ENCODE results near the gene FAM107A.

FAM107A gene

GRCh38 chr3:58570851-58571250 is 6.3 kb downstream of the FAM107A start:
- CTCF ChIA-PET = interaction anchor here (3.0 kb wide), 1 partner anchor 59 kb away, joined by 19 read pairs; no protein-coding TSS in a partner anchor
- POLR2A ChIA-PET (ENCODE audit: low non-redundant PET) = no interaction called here
- DNase-seq (ENCODE audit: low spot score) = no peak
- no peak overlapping the region for H3K27ac ChIP-seq
- TF ChIP-seq, protein P1, sequence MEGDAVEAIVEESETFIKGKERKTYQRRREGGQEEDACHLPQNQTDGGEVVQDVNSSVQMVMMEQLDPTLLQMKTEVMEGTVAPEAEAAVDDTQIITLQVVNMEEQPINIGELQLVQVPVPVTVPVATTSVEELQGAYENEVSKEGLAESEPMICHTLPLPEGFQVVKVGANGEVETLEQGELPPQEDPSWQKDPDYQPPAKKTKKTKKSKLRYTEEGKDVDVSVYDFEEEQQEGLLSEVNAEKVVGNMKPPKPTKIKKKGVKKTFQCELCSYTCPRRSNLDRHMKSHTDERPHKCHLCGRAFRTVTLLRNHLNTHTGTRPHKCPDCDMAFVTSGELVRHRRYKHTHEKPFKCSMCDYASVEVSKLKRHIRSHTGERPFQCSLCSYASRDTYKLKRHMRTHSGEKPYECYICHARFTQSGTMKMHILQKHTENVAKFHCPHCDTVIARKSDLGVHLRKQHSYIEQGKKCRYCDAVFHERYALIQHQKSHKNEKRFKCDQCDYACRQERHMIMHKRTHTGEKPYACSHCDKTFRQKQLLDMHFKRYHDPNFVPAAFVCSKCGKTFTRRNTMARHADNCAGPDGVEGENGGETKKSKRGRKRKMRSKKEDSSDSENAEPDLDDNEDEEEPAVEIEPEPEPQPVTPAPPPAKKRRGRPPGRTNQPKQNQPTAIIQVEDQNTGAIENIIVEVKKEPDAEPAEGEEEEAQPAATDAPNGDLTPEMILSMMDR (conservative IDR thresholded peaks at IDR 0.05; ENCODE audit: low read depth) = no peak

DNA sequence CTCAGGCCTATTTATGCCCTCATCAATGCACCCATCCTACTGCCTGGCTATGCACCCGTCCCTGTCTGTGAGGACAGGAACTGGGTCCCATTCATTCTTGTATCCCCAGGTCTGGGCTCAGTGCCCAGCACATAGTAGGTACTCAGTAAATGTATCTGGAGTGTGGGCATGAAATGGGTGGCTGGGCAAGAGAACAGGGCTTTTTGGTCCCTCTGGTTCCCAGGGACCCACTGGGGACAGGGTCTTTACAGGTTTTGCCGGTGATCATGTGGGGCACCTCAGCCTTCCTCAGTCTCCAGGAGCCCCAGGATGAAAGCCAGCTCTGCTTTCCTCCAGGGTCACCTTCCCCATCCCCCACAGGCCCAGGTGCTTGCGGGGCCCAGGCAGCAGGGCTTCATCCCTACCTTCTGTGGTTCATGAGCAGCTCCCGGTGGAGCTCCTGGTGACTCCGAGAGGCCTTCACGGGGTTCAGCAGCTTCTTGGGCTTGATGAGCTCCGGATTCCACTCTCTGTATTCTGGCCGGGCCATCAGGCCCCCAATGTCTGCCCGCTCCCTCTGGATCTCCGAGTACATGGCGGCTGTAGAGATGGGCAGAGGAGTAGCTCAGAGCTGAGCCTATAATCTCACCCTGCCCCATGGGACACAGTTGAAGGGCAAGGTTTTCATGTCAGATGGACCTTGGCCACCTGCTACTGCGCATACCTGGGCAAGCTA is 7.7 kb downstream of the FAM107A start:
- no peak overlapping the region for H3K27ac ChIP-seq
- no peak for DNase-seq (ENCODE audit: low spot score)
- ChIA-PET CTCF (interaction anchor here (0.7 to 3.0 kb wide), 6 partner anchors 10 to 937 kb away, joined by 3 to 19 read pairs (median 6); no protein-coding TSS in a partner anchor), POLR2A (ENCODE audit: low non-redundant PET) (no interaction called here)
- TF ChIP-seq, protein P1 (conservative IDR thresholded peaks at IDR 0.05; ENCODE audit: low read depth) = no peak

DNA sequence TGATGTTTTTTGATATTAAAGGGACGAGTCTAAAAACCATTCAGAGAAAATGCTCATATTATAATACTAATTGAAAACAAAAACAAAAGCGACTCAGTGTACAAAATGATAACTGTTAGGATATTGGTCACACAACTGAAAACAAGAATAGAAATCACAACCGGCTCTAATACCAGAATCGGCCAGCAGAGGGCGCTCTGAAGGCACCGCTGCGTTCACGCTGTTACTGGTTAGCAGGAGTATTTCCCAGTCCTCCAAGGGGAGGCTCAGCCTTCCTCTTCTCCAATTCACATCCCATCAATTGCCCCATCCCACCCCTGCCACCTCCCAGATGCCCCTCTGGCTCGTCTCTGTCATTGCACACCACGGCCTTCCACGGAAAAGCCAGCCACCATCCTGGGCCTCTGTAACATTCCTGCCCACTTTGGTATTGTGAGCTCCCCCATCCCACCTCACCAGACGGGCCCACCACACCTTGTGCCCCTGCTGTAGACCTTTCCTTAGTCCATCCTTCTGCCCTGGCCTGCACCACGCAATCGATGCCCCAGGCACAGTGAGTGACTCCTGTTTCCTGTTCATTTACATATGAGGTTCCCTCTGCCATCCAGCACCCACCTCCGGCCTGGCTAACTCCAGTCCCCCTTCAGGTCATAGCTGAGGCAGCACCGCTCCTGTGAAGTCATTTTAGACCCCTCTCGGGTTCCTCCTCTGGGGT is 8.5 kb downstream of the FAM107A start:
- CTCF ChIA-PET = interaction anchor here (0.6 to 3.0 kb wide), 11 partner anchors 10 to 1829 kb away, joined by 3 to 19 read pairs (median 3); no protein-coding TSS in a partner anchor
- DNase-seq (ENCODE audit: low spot score) = peak; percentile 29
- TF ChIP-seq, protein P1 (conservative IDR thresholded peaks at IDR 0.05; ENCODE audit: low read depth) = peak; percentile 91
- POLR2A ChIA-PET (ENCODE audit: low non-redundant PET) = no interaction called here
- no peak overlapping the region for H3K27ac ChIP-seq

DNA sequence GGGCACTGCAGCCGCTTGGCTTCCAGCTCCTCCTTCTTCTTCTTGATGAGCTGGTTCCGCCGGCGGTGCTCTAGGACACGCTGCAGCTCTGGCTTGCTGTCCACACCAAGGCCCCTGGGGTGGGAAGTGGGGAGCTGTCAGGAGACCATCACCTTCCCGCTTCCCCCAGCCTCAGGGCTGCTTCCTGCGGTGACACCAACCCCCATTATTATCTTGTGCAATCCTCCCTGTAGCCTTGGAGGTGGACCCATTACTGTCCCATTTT is 10.0 kb downstream of the FAM107A start:
- ChIA-PET POLR2A (ENCODE audit: low non-redundant PET) (no interaction called here), CTCF (interaction anchor here (0.9 kb wide), 1 partner anchor 63 kb away, joined by 5 read pairs; no protein-coding TSS in a partner anchor)
- H3K27ac ChIP-seq = no peak overlapping the region
- TF ChIP-seq, protein P1 (conservative IDR thresholded peaks at IDR 0.05; ENCODE audit: low read depth) = no peak
- no peak for DNase-seq (ENCODE audit: low spot score)

- CTCF ChIA-PET = interaction anchor here (0.5 to 0.9 kb wide), 2 partner anchors 48 to 63 kb away, joined by 5 to 10 read pairs; no protein-coding TSS in a partner anchor
- POLR2A ChIA-PET (ENCODE audit: low non-redundant PET) = no interaction called here
- no peak for DNase-seq (ENCODE audit: low spot score)
- no peak overlapping the region for H3K27ac ChIP-seq
- TF ChIP-seq, protein P1 (conservative IDR thresholded peaks at IDR 0.05; ENCODE audit: low read depth) = no peak
These were observed 10.6 kb downstream of the FAM107A start for GRCh38 chr3:58566398-58567250.

Measured in RWPE1 (cell line).